H1 (cell line): ENCODE data around the gene ABCA13. TPM values are rescaled to one million over a fixed set of nuclear protein-coding genes. Genes with fewer than 3 reads are reported as not detected.

Source experiments
- NRF1 ChIP-seq: IDR thresholded peaks from 2 replicates; pipeline ENCODE4 v1.6.1; 2011; ENCODE audit warnings: mild to moderate bottlenecking, low read depth, low read length, improper control_type of control experiment
- POLR2A ChIP-seq, 2 experiments: IDR thresholded peaks; 1 replicate in 1 of 2; 2 replicates in 1 of 2; pipeline ENCODE4 v1.6.1; 2011; ENCODE audit warnings: low read depth in 2 of 2, low read length in 2 of 2, mild to moderate bottlenecking in 2 of 2; ENCODE audit errors: control extremely low read depth in 1 of 2
- TEAD4 ChIP-seq: IDR thresholded peaks from 2 replicates; pipeline ENCODE4 v1.6.1; 2012; ENCODE audit warnings: low read depth, low read length, inconsistent platforms, mixed read lengths
- polyA plus RNA-seq, 7 experiments: library from polyadenylated mRNA; depleted of rRNA in 3 of 7; stranded (reverse) in 5 of 7; unstranded in 2 of 7; fragments of >200 nt in 5 of 7; fragments of 200-250 nt in 2 of 7; gene quantifications; 1 replicate in 5 of 7; 2 replicates in 1 of 7; 4 replicates in 1 of 7; pipeline versions ENCODE4 v1.2.1 to v1.2.3, GENCODE V29; 2011 to 2013; ENCODE audit warnings: missing spikeins in 2 of 7, mixed read lengths in 2 of 7
- total RNA-seq: library from RNA; stranded (reverse); fragmentation: NEBNext Ultra II Directional; extraction: Animal tissue kit (Norgen Biotek cat#: 25700); gene quantifications from 2 replicates; pipeline ENCODE4 v1.2.1, GENCODE V29; 2021

The ABCA13 gene
- total and polyA plus RNA-seq, 2 of the 8 experiments (the other 6 are each of a cell fraction or from before 2014, with no cell fraction given) = 0.07 to 0.09 TPM

DNA sequence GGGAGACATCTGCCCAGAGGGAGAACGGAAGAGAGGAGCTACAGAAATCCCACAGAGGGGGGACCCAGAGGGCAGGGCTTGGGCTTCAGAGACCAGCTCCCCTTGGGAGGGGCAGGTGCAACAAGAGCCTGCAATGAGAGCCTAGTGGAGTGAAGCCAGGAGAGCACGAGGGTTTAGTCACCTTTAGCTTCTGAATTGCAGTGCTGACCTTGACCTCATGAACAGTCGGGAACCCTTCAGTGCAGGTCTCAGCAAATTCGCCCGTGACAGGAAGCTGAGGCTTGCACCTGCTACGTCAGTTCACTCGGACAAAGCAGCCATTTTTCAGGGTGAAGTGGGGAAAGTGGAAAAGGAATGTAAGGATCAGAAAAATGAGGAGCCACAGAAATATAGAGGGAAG is 446.2 kb downstream of the ABCA13 start (continued):
- TF ChIP-seq TEAD4 = no peak
- no peak for TF ChIP-seq POLR2A (IDR thresholded peaks at IDR 0.05; ENCODE audit: control extremely low read depth in 1 of 2, low read depth in 2 of 2, low read length in 2 of 2)
- TF ChIP-seq NRF1 = no peak
- TF ChIP-seq, all 59 proteins: peak for 0
